GM19438 (cell line): ENCODE measurements around the gene SMIM36.
A peak's percentile ranks its signal among the peaks of the same experiment; 100 is the strongest.
"Not testable (repeated sequence)": the region's sequence is repeated elsewhere in the genome, so short reads cannot be mapped to it uniquely, and the experiment has no call there.

Experiments
- ATAC-seq: cut with Tn5 transposase; IDR thresholded peaks from one replicate; pipeline ENCODE4 v1.9.1; 2021; ENCODE audit warnings: low read depth; ENCODE audit not compliant: unreplicated experiment

Gene SMIM36

GRCh38 chr17:55436224-55437158 lies 74.8 kb downstream of the SMIM36 start:
- ATAC-seq: peak; percentile 14

GRCh38 chr17:55435408-55435807 lies 75.8 kb downstream of the SMIM36 start:
- ATAC-seq: no peak

- ATAC-seq: no peak
Measured at GRCh38 chr17:55434721-55435120, 76.5 kb downstream of the SMIM36 start.

DNA sequence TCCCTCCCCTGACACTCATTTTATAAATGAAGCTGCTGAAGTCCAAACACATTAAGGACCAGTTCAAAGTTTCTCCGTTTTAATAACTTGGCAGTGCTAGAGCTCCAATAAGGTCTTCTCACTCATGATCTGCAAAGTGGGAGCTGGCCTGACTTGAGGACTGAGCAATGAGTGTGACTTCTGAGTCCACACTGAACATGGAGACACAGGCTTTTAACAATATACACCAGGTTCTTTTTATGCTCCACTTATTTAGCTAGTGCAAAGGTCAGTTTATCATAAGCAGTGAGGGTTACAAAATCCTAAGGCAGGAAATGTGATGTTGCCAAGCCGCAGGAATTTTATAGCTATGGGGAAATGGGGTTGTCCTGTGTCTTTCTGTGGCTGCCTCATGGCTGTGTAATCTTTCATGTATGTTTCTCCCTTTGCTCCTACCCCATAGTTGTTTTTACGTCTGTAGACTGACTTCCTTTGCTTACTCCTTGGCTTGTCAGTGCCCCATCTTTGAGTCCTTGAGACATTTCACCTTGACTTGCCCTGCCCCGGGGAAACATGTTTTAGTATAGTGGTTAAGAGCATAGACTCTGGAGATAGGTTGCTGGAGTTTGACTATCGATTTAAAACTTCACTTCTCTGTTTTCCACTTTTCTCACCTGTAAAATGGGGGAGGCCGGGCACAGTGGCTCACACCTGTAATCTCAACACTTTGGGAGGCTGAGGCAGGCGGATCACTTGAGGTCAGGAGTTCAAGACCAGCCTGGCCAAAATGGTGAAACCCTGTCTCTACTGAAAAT lies 77.4 kb downstream of the SMIM36 start:
- ATAC-seq: no peak

DNA sequence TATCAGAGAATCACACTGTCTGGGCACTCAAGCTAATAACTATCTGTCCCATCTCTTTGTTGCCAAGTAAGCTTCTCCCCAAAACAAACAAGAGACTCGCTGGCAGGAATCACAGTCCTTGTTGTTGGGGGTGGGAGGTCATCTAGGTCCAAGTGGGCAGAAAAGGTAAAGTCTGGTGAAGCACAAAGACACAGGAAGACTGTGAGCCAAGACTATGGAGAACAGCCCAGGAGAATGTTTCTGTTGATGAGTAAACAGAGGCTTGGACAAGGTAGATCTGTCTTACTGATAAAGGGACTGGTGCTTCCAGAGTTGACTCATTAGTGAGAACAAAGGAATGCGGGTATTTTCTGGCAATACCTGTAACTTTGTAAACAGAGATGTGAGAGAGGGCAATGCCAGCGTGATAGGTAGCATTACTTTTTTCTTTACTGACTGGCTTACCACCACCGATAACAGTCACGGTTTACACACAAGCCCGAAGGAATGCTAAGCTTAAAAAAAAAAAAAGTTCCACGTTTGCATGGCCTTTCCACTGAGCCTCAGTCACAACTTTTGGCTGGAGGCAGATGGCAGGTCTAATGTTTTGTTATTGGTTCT lies 78.1 kb downstream of the SMIM36 start:
- ATAC-seq: no peak

DNA sequence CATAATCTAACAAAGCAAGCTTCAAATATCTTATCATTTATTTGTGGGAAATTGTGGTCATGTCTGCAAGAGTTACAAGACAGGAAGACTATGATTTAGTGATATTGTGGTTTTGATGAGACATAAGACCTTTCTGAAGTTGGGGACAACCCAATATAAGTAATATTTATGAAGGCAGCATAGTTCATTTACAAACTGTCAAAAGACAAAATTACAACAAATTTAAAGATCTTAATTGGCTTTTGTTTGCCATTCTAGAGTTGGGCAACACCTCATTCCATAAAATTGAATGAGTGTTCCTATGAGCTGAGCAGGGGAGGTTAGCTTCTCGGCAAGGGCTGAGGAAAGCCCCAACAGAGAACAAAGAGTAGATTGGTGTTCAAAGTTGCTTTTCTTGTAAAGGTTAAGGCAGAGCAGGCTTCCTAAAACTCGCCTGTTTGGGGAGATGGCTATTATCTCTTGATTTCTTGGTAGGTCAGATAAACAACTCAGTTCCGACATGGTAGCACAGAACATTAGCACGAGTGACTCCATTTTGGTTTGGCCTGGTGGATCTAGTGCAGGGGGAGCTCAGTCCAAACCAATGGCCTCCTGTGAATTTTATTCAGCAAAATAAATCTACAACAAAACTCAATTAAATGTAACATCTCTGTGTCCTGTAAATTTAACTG lies 78.8 kb downstream of the SMIM36 start:
- no peak for ATAC-seq

DNA sequence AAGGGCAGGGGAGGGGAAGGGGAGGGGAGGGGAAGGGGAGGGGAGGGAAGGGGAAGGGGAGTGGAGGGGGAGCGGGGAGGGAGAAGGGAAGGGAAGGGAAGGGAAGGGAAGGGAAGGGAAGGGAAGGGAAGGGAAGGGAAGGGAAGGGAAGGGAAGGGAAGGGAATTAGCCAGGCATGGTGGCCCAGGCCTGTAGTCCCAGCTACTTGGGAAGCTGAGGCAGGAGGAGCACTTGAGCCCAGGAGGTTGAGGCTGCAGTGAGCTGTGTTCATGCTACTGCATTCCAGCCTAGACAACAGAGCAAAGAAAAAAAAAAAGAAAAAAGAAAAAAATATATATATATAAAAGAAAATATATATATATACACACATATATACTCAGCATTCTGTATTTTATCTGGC lies 79.3 kb downstream of the SMIM36 start:
- not testable (repeated sequence) for ATAC-seq

DNA sequence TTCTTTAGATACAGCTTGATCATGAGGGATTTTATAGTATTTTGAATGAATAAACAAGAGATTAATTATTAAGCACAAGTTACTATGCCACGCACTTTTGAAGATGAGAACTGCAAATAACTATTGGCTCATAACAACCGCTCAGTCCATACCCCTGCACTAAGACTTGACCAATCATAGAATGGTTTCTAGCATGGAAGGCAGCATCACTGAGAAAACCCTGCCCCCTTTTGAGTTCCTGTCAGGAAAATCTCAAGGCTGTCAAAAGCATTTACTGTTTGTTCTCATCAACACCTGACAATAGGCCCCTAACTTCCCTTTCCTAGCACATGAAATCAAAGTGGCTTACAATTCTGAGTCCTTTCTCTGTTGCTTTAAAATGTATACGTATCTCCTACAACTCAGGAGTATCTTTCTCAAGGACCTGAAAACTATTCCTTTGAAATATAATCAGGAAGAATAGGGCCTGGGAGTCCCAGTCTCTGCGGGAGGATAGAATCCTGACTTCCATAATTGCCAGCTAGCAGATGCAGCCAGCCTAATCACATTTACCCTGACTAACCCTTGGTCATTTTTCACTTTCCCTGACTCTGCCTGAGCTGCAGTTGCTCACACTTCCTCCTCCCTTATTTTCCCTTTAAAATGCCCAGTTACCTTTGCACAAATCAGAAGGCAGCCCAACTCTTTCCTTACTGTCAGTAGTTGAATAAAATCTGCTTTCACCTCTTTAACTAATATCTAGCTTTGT lies 80.5 kb downstream of the SMIM36 start:
- no peak for ATAC-seq

GRCh38 chr17:55427587-55427882 lies 83.7 kb downstream of the SMIM36 start:
- ATAC-seq: no peak

GRCh38 chr17:55426851-55427586 lies 84.2 kb downstream of the SMIM36 start:
- ATAC-seq: no peak

- ATAC-seq: no peak
Measured at GRCh38 chr17:55424893-55425540, 86.2 kb downstream of the SMIM36 start.

- no peak for ATAC-seq
Measured at GRCh38 chr17:55423535-55423934, 87.7 kb downstream of the SMIM36 start.

DNA sequence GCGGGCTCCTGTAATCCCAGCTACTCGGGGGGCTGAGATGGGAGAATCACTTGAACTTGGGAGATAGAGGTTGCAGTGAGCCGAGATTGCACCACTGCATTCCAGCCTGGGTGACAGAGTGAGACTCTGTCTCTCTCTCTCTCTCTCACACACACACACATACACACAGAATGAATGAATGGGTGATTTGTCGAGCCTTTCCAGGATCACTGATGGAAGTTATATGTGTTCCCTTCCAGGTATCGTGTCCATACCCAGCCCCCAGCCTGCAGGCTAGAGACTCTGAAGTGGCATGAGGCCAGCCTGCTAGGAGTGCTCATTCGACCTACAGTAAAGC lies 88.5 kb downstream of the SMIM36 start:
- not testable (repeated sequence) for ATAC-seq

- peak; percentile 32 for ATAC-seq
Measured at GRCh38 chr17:55421179-55421934, 89.9 kb downstream of the SMIM36 start, which contains the start of gene MMD. Gene MMD, minus strand, starts transcription at chr17:55421835. Its CDS starts 140 bp downstream, at chr17:55421695.

- peak; percentile 29 for ATAC-seq
Measured at GRCh38 chr17:55420776-55421178, 90.5 kb downstream of the SMIM36 start.

- ATAC-seq: no peak
Measured at GRCh38 chr17:55420067-55420775, 91.0 kb downstream of the SMIM36 start.

GRCh38 chr17:55418369-55419268 lies 92.6 kb downstream of the SMIM36 start:
- no peak for ATAC-seq
